ENCODE data around the gene ANGPTL2.
"Not testable (repeated sequence)": the region's sequence is repeated elsewhere in the genome, so short reads cannot be mapped to it uniquely, and the experiment has no call there.

Gene ANGPTL2, protein sequence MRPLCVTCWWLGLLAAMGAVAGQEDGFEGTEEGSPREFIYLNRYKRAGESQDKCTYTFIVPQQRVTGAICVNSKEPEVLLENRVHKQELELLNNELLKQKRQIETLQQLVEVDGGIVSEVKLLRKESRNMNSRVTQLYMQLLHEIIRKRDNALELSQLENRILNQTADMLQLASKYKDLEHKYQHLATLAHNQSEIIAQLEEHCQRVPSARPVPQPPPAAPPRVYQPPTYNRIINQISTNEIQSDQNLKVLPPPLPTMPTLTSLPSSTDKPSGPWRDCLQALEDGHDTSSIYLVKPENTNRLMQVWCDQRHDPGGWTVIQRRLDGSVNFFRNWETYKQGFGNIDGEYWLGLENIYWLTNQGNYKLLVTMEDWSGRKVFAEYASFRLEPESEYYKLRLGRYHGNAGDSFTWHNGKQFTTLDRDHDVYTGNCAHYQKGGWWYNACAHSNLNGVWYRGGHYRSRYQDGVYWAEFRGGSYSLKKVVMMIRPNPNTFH

DNA sequence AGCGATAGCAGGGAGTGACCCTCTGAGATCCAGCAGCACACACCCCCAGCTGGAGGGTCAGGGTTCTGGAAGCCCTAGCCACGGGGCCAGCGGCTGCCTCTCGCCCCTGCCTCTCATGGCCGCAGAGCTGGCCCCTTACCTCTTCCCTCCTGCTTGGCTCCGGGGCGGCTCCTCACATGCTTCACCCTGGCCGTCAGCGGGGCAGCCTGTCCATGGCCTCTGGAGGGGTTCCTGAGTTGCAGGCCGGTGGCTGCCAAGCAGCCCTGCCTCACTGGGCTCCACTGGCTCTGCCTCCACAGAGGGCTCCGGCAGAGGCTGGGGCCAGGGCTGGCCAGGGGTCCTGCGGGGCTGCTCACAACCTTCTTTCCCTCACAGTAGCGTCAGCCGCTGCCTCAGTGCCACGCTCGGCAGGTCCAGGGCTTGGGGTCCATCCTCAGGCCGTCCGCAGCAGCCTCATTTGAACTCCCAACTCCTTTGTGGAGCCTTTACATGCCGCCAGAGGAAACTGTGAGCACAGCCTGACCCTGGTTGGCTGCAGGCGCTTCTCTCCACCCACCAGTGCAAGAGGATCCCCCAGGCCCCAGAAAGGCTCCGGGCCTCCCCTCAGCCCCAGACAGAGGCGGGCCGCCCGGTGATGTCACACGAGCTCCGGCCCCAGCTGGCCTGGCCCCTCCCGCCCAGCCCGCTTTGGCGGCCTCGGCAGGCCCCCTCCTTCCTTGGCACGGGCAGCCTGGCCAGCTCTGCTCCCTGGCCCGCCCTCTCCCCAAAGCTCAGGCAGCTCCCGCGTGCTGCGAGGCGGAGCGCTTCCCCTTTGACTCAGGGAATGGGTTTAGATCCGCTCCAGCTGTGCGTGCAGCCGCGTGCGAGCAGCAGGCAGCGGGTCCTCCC, at the start of gene ANGPTL2:
Gene ANGPTL2 (minus strand): TSS at position 460 of the 888 bp plus-strand sequence. CDS start 13,904 bp downstream, outside the sequence.
- peak; percentile 82 for DNase-seq

DNA sequence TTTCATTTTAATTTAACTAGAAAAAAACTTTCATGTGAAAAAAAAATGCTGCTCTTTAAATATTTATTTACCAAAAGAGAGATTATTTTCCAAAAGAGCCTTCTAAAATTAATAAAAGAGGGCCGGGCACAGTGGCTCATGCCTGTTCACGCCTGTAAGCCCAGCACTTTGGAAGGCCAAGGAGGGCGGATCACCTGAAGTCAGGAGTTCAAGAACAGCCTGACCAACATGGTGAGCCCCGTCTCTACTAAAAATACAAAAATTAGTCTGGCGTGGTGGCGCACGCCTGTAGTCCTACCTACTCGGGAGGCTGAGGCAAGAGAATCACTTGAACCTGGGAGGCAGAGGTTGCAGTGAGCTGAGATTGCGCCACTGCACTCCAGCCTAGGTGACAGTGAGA, 48.9 kb upstream of the ANGPTL2 start:
- not testable (repeated sequence) for DNase-seq

DNA sequence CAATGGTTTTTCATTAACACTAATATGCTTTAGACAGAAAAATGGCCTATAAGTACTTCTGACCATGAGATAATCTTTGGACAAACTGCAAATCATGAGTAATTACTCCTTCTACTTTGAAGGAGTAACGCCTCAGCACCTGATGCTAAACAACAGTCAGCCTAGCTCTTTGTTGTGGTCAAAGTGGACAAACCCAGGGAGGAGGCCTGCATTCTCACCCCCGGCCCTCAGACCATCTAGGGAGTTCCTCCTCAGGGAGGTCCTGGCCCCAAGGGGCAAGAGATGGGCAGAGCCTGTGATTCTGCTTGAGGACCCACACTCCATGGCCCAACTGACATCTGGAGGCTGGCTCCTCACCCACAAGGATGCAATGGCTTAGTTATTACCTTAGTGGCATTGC, 48.2 kb upstream of the ANGPTL2 start:
- DNase-seq: no peak

DNA sequence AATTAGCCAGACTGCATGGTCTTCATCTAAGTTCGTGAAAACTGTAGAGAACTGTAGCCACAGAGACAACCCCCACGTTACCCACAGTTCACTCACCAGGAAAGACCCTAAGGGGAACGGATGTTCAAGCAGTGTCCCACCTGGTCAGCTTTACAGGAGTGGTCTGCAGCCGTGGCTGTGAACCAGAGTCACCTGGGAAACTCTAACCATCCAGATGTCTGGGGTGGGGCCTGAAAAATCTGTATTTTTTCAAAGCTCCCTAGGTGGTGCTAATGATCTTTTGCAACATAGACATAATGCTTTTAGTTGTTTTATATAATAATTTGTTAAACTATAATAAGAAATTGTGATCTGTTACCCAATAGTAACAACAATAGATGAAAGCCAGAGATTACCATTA, 47.7 kb upstream of the ANGPTL2 start:
- no peak for DNase-seq

DNA sequence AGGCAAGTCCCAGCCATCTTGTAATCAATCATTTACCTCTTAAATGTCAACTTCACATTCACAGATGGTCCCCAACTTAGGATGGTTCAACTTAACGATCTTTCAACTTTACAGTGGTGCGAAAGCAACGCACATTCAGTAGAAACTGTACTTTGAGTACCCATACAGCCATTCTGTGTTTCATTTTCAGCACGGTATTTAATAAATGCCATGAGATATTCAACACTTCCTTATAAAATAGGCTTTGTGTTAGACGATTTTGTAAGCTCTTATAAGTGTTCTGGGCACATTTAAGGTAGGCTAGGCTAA, 47.1 kb upstream of the ANGPTL2 start:
- no peak for DNase-seq

DNA sequence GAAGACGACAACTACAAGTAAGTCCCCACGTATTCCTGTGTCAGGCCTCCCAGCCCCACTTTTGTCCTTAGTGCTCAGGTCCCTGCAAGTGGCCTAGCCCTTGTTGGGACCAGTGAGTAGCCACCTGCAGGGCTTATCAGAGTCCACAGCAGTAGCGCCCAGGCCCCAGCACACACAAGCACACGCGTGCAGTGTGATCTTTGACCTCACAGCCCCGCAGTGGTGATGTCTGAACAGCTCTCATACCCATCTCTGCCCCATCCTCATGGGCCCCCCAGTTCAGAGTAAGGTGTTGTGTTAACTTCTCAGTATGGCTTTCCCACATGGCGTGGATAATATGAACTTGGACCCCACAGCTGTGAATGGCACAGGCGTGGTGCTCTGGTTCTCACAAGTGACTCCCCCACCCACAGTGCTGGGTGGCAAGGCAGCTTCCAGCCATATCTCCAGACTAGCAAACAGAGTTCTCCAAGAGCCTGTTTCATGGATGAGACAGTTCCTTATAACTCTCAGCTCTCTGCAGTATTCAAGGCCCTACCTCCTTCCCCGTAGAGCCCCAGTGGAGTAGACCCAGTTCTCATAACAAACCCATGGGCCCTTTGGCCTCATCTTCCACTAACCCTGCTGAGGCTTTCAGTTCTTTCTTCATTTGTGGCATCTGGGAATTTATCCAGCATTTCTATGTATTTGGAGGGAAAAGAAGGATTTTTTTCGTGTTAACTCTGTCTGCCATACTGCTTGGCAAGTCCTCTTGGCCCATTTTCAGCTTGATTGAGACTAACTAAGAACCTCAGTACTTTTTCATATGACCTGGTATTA, 46.5 kb upstream of the ANGPTL2 start:
- DNase-seq: no peak

DNA sequence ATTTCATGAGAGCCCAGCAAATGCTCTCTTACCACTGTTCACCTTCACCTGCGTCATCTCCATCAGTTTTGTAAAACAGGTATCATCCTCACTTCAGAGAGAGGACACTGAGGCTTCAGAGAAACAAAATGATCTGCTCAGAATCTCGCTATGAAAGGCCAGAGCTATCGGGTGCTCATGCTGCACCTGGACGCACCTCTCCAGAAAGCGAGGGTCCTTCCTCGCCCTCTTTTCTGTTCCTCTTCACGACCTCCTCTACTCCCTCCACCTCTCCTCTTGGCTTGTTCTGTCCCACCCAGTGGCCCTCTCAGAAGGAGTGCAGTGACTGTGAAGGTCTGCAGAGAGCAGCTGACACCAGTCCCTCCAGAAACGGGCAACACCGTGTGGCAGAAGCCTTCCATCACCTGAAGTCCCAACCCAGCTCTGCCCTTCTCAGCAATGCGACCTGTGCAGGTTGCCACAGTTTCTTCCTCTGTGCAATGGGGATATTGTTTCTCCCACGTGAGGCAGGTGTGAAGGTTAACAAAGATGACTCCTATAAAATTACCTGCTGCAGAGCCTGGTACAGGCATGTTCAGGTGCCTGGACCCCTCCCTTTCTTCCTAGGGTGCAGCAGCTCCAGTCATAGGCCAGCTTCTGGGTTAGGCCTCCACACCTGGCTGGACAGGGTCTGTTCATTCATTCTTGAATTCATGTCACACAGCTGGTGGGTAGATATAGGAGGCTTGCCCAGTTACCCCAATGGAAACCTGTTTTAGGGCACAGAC, 45.3 kb upstream of the ANGPTL2 start:
- DNase-seq: no peak

DNA sequence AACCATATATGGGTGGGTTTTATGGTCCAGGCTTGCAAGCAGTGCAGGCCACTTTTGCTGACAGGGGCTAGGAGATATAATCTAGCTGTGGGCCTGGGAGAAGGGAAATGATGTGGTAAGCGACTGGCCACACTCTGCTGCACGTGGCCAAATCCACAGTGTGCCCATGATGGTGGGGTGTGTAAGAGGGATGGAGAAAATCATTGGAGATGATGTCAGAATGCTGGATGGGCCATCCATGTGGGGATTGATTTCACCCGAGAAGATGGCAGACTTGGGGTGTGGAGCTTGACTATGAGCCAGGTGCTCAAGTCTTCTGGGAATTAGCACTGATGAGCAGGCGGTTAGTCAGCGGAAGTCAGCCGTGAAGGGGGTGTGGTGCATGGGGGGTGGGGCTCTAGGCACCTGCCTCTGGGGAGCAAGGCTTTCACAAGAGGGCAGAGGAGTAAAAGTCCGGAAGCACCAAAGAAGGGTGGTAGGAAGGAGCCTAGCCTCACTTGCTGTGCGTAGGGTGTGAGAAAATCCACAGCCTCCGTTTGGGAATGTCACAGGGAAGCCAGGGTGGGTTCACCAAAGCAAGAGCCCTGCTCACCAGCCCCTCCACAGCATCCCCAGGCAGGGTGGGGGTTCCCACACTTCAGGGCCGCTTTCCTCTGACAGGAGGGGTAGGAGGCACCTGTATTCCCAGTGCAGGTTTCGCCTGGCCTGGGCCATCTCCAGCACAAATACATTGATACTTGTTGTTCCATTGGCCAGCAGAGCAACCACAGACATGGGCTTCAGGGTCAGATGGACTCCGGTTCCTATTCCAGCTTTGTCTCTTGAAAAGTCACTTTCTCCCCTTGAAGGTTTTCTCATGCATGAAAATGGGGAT, 44.5 kb upstream of the ANGPTL2 start:
- DNase-seq: peak; percentile 31

DNA sequence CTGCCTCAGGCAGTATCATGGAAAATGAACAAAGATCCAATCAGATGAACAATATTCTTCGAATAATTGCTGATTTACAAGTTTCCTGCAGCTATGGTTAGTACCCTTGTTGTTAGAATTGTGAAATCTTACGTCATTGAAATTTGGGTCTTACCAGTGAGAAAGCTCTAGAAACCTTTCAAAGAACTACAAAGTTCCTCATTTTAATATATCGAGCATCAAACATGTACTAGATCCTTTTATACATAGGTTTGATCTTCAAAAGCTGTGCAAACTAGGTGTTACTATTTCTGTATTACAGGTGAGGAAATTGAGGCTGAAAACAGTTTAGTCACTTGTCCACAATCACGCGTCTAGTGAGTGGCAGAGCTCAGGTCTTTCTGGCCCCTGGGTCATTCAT, 43.7 kb upstream of the ANGPTL2 start:
- DNase-seq: no peak

DNA sequence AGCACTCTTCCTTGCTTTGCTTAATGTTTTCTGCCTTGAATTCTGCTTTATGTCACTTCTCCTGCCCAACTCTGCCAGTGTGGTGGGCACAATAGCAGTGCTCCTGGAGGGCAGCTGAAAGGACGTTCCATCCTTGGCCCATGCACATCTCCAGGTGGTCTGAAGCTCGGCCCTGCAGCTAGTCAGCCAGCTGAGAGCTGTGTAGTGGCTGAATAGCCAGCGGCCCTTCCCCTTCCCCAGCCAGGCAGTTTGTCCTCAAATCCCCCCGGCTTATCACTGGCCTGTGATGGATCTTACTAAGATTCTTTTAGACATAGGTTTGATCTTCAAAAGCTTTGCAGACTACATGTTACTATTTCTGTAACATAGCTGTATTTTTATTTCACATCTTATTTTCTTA, 42.7 kb upstream of the ANGPTL2 start:
- no peak for DNase-seq

DNA sequence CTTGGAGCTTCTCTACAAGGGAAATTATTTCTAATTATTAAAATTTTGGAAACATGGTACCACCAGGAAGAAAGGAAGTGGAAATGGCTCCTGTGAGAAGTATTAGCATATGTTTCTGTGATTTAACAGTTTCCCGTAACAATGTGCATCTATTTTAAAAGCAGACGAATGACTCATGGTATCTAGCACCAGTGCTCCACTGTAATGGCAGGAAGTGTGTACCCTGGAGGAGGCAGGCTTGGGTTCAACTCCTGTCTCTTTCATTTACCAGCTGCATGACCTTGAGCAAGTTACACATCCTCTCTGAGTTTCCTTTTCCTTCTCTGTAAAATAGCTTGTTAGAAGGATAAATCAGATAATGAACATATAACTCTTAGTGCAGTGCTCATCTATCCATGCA, 41.0 kb upstream of the ANGPTL2 start:
- no peak for DNase-seq

DNA sequence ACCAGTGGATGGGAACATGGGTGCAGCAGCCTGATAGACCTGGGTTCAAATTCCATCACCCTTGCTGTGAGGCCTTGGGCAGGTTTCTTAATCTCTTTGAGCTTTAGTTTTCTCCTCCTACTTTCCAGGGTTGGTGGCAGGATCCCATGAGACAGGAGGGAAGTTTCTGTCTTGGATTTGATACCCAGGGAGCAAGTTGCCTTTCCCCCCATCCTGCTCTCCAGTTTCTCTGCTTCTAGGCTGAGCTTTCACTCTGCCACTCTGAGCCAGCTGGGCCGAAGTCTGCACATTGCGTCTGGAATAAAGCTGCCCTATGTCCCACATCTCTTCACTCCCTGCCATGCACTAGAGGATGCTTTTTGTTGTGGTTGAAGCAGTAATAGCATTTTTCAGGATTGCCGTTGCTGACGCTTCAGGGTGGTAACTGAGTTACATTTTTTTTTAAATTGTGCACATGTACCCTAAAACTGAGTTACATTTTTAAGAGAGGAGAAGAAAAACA, 40.5 kb upstream of the ANGPTL2 start:
- DNase-seq: no peak

DNA sequence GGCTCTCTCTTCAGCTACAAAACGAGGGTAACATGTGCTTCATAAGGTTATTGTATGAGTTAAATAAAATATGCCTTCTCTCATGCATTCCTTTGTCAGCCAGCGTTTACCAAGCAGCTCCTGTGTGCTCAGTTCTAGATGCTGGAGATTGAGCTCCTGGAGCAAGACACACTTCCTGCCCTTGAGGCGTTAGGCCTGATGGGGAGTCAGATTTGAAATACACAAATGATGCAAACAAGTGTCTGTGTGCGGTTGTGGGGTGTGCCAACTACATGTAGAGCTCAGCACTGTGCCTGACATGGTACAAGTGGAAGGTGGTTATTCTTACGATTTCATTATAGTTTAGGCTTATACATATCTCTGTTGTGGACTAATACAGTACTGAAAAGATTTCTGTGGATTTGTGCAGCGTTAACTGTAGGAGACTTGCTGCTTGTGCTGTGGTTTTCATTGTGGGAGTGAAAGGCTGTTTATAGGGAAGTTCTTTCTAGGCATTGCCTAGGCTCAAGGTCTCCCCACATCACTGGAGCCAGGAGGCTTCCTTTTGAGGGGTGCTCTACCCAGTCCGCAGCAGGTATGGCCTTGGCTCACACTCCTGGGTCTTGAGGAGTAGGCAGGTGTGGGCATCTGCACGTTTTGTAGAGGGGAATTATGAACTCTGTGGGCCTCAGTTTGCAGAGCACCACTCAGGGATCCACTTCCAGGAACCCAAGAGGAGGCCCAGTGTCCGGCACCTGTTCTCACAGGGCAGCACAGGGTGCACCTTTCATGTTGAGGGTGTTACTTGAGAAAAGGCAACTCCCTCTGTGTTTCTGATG, 39.8 kb upstream of the ANGPTL2 start:
- no peak for DNase-seq

DNA sequence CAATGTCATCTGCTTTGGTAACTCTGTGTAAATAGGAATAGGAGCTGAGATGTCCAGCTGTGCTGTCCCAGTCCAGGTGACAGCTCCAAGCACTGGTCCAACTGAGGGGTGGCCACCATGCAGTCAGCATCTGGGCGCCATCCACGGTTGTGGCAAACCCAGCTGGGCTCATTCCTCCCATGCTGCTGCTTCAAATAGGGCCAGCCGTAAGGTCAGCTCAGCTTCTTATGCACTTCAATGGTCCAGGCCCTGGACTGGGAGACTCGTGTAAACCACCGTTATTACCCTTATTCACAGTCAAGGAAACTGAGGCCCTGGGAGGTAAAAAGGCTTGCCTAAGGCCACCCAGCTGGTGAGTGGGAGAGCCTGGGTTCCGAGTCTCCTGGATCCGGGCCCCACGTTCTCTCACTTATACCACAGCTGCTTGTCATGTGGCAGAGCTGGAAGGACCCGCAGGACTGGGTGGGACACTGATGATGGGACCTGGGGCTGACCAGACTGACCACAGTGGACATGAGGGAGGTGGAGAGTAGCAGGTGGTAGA, 38.7 kb upstream of the ANGPTL2 start:
- no peak for DNase-seq

DNA sequence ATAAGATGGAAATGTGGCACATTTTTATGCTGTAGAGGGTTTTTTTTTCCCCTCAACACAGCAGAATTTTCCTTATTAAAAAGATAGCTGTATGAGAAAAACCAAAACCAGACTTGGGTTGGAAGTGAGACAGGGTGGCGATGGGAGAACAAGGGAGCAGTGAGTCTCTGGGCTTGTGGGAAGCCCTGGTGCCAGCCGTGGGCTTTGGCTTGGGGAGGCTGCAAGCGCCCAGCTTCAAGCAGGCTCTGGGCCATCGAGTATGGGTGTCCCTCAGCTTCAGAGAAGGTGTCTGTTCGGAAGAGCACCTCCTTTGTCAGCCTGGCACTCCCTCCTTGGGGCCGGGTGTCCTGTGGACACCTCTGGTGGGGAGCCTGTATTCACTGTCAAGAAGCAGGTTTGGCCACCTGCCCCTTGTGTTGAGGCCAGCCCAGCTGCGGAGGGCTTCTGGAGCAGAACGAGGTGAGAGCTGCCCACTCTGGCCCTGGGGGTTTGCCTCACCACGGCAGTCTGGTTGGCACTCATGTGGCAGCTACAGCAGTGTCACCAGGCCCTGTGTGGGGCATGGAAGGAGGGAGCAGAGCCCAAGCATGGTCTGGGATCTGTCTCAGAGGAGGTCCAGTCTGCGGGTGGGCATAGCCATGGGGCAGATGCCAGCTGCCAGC, 37.6 kb upstream of the ANGPTL2 start:
- DNase-seq: no peak

DNA sequence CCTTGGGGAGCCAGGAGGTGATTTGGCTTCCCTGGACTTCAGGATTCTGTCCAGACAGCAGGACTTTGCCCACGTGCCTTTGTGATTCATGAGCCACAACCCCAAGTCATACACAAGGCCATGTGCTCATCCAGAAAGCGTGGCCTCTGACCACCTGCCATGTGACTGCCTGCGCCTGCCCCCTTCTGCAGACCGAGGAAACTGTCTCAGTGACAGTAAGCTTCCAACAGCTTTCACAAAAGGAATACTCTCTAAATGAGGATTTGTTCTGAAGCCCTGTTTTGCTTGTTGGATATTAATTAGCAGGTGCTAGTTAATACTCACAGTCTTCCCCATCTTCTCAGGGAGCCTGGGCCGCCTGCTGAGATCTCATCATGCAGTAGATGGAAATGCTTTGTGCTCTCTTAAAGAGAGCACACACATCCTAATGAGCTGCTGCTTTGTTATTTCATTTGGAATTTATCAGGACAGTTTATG, 36.9 kb upstream of the ANGPTL2 start:
- DNase-seq: no peak

DNA sequence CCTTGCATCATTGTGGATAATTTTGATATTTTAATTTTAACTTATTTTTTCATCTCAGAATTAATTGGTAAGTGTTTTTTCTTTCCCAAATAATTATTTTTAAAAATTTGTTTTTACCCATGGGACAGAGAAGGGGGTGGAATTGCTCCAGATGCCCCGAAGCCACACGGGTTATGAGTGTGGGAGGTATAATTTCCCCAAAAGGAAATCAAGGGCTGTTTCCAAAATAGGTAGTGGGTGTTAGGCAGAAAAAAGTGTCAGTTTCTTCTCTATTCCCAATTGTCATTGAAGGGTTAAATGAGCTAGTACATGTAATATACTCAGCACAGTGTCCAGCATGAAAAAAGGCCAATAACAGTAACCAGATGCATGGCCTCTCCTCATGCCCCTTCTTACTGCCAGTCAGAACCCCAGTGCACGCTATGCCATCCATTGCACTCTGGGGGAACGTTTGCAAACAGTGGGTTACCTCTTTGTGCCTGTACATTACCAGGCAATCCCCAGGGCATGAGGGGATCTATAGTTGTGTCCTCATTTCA, 36.4 kb upstream of the ANGPTL2 start:
- DNase-seq: no peak

DNA sequence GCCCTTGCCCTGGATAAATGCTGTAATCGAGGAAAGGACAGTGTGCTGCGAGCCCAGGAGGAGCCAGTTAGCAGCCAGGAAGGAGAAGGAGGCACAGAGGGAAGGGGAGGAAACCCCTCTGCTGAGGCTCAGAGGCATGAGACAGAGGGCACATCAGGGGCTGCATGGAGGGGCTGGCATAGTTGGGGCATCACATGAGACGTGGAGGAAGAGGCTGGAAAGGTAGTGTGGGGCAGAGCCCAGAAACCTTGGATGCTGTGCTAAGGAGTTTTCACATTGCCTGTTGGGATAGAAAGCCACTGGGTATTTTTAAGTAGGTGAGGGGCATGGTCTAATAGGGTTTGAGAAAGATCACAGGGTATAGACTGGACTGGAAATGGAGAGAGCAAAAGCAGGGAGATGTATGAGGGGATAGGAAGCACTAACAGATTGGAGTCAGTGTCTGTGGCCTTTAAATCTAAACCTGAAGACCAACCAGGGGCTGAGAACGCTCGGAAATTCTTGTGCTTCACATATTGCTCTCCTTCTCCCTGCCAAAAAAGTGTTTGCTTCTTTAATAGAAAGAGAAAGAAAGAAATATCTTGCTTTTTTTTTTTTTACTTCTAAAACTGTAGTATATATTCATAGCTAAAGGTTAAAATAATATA, 33.0 kb upstream of the ANGPTL2 start:
- no peak for DNase-seq

Data from NCI-H345 (cell line).